HEK293 (cell line): ENCODE measurements around the gene LRP8.
A peak's percentile ranks its signal among the peaks of the same experiment; 100 is the strongest.

Source experiments
- CTCF ChIA-PET: fragments of 350-600 bp; formaldehyde crosslinking; extraction: SDS; loops from one replicate; lab custom pipeline; 2021; ENCODE audit warnings: antibody characterized with exemption; lab: Yijun Ruan, JAX
- POLR2A ChIA-PET: fragments of 300-600 bp; formaldehyde crosslinking; extraction: SDS; loops from one replicate; lab custom pipeline; 2020; ENCODE audit warnings: antibody characterized with exemption, inconsistent platforms; lab: Yijun Ruan, JAX
- H3K27ac ChIP-seq: fragments of 200-500 bp; sonication (Bioruptor generic); 2 replicates; pipeline ENCODE4 v1.5.1; 2014; ENCODE audit warnings: low read depth, low read length, control low read depth, inconsistent platforms; ENCODE audit errors: extremely low read depth
- H3K36me3 ChIP-seq, 2 experiments: fragments of 200-500 bp in 1 of 2; sonication (Bioruptor generic) in 1 of 2; 1 replicate in 1 of 2; 2 replicates in 1 of 2; pipeline ENCODE4 v1.5.1; 2014 to 2017; ENCODE audit warnings: inconsistent platforms in 2 of 2, low read length in 2 of 2; ENCODE audit not compliant: control insufficient read depth in 2 of 2, insufficient read depth in 1 of 2
- H3K4me1 ChIP-seq: fragments of 200-500 bp; sonication (Bioruptor generic); 2 replicates; pipeline ENCODE4 v1.5.1; 2014; ENCODE audit warnings: mild to moderate bottlenecking, low read length, inconsistent platforms; ENCODE audit not compliant: control insufficient read depth, insufficient read depth
- H3K4me3 ChIP-seq: 2 replicates; pipeline ENCODE4 v1.5.1; 2011; ENCODE audit warnings: low read depth, mild to moderate bottlenecking, control low read depth, low read length, moderate library complexity
- H3K9me3 ChIP-seq: fragments of 200-500 bp; sonication (Bioruptor generic); 2 replicates; pipeline ENCODE4 v1.5.1; 2014; ENCODE audit warnings: low read depth, low read length, inconsistent platforms; ENCODE audit not compliant: control insufficient read depth, insufficient read depth
- GLIS1 ChIP-seq: fragments of 450-650 bp; formaldehyde crosslinking; IDR thresholded peaks from 2 replicates; pipeline ENCODE4 v1.5.1; 2016; ENCODE audit warnings: missing biosample characterization, missing genetic modification characterization
- ZFHX2 ChIP-seq: fragments of 450-650 bp; formaldehyde crosslinking; conservative IDR thresholded peaks from 2 replicates; pipeline ENCODE4 v1.5.1; 2016; ENCODE audit warnings: missing biosample characterization, missing genetic modification characterization
- ZIC2 ChIP-seq: fragments of 450-650 bp; formaldehyde crosslinking; IDR thresholded peaks from 2 replicates; pipeline ENCODE4 v1.5.1; 2016; ENCODE audit warnings: missing biosample characterization, missing genetic modification characterization
- ZNF121 ChIP-seq: fragments of 450-650 bp; formaldehyde crosslinking; IDR thresholded peaks from 2 replicates; pipeline ENCODE4 v1.5.1; 2016; ENCODE audit warnings: missing biosample characterization, missing genetic modification characterization
- ZNF133 ChIP-seq: fragments of 450-650 bp; formaldehyde crosslinking; IDR thresholded peaks from 2 replicates; pipeline ENCODE4 v1.5.1; 2016; ENCODE audit warnings: missing biosample characterization, missing genetic modification characterization
- ZNF2 ChIP-seq: fragments of 450-650 bp; formaldehyde crosslinking; IDR thresholded peaks from 2 replicates; pipeline ENCODE4 v1.5.1; 2016; ENCODE audit warnings: missing biosample characterization, missing genetic modification characterization
- ZNF211 ChIP-seq: fragments of 450-650 bp; formaldehyde crosslinking; IDR thresholded peaks from 2 replicates; pipeline ENCODE4 v1.5.1; 2016; ENCODE audit warnings: low read depth, missing biosample characterization, missing genetic modification characterization
- ZNF221 ChIP-seq: fragments of 450-650 bp; formaldehyde crosslinking; IDR thresholded peaks from 2 replicates; pipeline ENCODE4 v1.5.1; 2017; ENCODE audit warnings: missing biosample characterization, missing genetic modification characterization, borderline replicate concordance
- ZNF223 ChIP-seq: fragments of 450-650 bp; formaldehyde crosslinking; IDR thresholded peaks from 2 replicates; pipeline ENCODE4 v1.5.1; 2016; ENCODE audit warnings: missing biosample characterization, missing genetic modification characterization
- ZNF341 ChIP-seq: fragments of 450-650 bp; formaldehyde crosslinking; IDR thresholded peaks from 2 replicates; pipeline ENCODE4; 2016; ENCODE audit warnings: low read depth, missing biosample characterization, missing genetic modification characterization
- ZNF664 ChIP-seq: fragments of 450-650 bp; formaldehyde crosslinking; IDR thresholded peaks from 2 replicates; pipeline ENCODE4 v1.5.1; 2016; ENCODE audit warnings: missing biosample characterization, missing genetic modification characterization
- ZSCAN30 ChIP-seq: fragments of 450-650 bp; IDR thresholded peaks from 2 replicates; pipeline ENCODE4 v1.5.1; 2018; ENCODE audit warnings: missing biosample characterization, mild to moderate bottlenecking, missing genetic modification characterization, moderate library complexity
- TF ChIP-seq, protein P1 (sequence below): IDR thresholded peaks from 2 replicates; pipeline ENCODE4 v1.6.1; 2011; ENCODE audit warnings: mild to moderate bottlenecking, low read depth, low read length, borderline replicate concordance
- TF ChIP-seq, protein P2 (sequence below): fragments of 450-650 bp; formaldehyde crosslinking; IDR thresholded peaks from 2 replicates; pipeline ENCODE4 v1.5.1; 2017; ENCODE audit warnings: missing biosample characterization, missing genetic modification characterization

LRP8 gene

DNA sequence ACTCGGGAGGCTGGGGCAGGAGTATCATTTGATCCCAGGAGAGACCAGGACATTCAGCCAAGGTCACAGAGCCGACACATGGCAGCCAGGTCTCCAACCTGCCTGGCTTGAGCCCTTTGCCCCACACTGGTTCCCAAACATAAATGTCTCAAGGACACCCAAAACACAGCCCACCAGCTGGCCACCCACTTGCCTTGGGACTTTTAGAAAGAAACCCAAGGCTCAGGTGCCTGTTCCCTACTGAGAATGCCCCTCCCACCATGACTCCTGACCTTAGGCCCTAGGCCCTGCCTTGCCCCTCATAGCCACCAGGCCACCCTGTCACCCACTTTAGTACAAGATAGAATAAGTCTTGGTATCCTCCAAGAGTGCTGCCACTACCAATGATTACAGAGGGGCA, 41.9 kb upstream of the LRP8 start:
- Histone ChIP-seq H3K4me1 (no peaks in the 10 kb centered on the region), H3K36me3 (no peaks in the 10 kb centered on the region)
- CTCF ChIA-PET: no interaction called here

DNA sequence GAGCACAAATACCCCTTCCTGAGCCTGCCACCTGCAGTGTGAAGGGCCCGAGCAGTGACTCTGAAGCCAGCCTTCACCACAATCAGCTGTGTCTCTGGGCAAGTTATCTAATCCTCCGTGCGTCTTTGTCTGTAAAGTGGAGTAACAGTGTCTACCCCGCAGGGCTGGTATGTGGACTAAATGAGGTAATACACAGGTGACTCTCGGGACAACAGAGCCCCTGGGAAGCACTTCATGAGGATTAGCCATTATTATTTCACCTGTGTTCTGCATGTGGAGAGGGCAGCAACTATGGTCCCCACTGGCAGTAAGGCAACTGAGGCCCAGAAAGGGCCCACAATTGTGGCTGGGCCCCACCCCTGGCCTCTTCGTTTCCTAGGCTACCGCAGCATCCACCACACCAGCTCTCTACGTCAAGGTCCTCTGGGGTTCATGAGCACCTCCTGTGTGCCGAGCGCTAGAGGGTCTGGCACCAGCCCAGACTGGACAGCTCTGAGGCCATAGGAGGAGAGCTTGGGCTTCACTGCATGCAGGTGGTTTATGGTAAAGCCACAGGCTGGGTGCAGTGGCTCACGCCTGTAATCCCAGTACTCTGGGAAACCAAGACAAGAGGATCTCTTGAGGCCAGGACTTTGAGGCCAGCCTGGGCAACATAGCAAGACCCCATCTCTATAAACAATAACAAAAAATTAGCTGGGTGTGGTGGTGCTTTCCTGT, 41.3 kb upstream of the LRP8 start:
- TF ChIP-seq ZNF2 (tag by site-specific recombination) (no peak), ZNF121 (tag by site-specific recombination) (peak; percentile 89), ZNF133 (tag by site-specific recombination) (no peak), ZNF664 (0 out of 2 replicates have a peak, but pooled peaks have one; percentile 31)
- H3K4me3 ChIP-seq: no peak overlapping the region
- CTCF ChIA-PET: interaction anchor here (0.6 kb wide), 1 partner anchor 1004 kb away, joined by 3 read pairs; no protein-coding TSS in a partner anchor
- no peak overlapping the region for H3K27ac ChIP-seq
- no peaks in the 10 kb centered on the region for H3K4me1 ChIP-seq
- H3K9me3 ChIP-seq: no peaks in the 10 kb centered on the region
- POLR2A ChIA-PET: no interaction called here
- H3K36me3 ChIP-seq: no peaks in the 10 kb centered on the region

More for the DNA sequence above, 41.9 kb upstream of the LRP8 start:
- no peak overlapping the region for H3K27ac ChIP-seq
- no peak overlapping the region for H3K4me3 ChIP-seq
- POLR2A ChIA-PET: no interaction called here
- H3K9me3 ChIP-seq: no peaks in the 10 kb centered on the region
- TF ChIP-seq ZNF223 (tag by site-specific recombination) (no peak), GLIS1 (tag by site-specific recombination) (no peak), ZNF211 (no peak), ZSCAN30 (no peak), ZNF221 (tag by site-specific recombination) (no peak)
- TF ChIP-seq, protein P1, sequence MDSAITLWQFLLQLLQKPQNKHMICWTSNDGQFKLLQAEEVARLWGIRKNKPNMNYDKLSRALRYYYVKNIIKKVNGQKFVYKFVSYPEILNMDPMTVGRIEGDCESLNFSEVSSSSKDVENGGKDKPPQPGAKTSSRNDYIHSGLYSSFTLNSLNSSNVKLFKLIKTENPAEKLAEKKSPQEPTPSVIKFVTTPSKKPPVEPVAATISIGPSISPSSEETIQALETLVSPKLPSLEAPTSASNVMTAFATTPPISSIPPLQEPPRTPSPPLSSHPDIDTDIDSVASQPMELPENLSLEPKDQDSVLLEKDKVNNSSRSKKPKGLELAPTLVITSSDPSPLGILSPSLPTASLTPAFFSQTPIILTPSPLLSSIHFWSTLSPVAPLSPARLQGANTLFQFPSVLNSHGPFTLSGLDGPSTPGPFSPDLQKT: no peak

DNA sequence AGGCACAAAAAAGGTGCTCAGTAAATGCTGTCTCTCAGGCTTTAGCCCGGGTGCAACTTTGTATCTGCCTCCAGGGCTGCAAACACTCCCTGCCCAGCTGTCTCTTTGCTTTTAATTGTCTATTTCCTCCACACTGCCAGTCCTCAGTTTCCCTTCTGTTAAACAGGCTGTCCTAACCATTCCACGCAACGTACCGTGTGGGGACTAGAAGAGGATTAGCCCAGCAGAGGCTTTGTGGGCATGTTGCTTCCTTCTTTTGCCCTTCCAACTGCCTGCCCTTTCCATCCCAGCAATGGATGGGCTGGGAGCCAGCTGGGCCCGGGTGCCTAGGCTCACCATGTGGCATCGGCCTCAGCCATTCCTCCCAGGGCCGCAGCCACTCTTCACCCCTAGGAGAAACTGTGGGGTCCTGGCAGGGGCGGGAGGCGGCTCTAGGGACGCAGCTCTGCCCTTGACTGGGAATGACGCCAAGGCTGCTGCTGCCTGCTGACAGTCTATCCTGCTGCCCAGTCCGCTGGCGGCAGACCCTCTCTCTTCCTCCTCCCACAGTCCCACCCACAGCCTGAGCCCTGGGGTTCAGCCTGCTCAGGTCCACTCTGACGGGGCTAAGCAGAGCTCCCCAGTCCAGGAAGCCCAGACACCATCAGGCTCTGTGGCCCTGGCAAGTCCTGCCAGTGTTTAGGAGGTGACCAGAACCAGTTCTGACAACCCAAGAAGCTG, 40.6 kb upstream of the LRP8 start:
- ChIA-PET POLR2A (no interaction called here), CTCF (interaction anchor here (0.6 kb wide), 1 partner anchor 1003 kb away, joined by 3 read pairs; no protein-coding TSS in a partner anchor)
- no peak overlapping the region for H3K27ac ChIP-seq
- H3K9me3 ChIP-seq: no peaks in the 10 kb centered on the region
- no peaks in the 10 kb centered on the region for H3K36me3 ChIP-seq
- peak; percentile 88 for TF ChIP-seq ZIC2 (tag by site-specific recombination)
- TF ChIP-seq, protein P2, sequence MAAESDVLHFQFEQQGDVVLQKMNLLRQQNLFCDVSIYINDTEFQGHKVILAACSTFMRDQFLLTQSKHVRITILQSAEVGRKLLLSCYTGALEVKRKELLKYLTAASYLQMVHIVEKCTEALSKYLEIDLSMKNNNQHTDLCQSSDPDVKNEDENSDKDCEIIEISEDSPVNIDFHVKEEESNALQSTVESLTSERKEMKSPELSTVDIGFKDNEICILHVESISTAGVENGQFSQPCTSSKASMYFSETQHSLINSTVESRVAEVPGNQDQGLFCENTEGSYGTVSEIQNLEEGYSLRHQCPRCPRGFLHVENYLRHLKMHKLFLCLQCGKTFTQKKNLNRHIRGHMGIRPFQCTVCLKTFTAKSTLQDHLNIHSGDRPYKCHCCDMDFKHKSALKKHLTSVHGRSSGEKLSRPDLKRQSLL (tag by site-specific recombination): no peak
- TF ChIP-seq ZFHX2 (tag by site-specific recombination): peak; percentile 77
- TF ChIP-seq ZNF341: 0 out of 2 replicates have a peak, but pooled peaks have one; percentile 39
- no peak overlapping the region for H3K4me3 ChIP-seq
- H3K4me1 ChIP-seq: no peaks in the 10 kb centered on the region
